Fibroblast of skin of back (primary cell): Measurements from ENCODE around the gene MAGEA11.
"Not testable (repeated sequence)": the region's sequence is repeated elsewhere in the genome, so short reads cannot be mapped to it uniquely, and the experiment has no call there.

Experiments
- DNase-seq: peaks from one replicate; pipeline ENCODE4 v3.0.0-alpha.2; 2013

Gene MAGEA11

DNA sequence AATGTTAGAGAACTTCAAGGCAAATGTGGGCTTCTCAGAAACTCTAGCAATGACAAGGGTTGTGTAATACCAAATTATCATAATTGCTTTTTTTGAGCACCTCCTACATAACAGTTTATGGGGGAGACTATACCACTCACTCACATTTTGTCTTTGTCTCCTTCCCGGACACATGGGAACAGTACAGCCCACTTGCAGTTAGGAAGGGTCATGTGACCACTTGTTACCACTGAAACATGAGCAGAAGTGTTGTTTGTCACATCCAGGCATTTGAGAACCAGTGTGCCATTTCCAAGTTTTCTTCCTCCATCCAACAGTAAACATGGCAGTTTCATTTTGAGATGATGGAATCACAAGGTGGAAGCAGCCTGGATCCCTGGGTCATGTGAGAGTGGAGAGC, 6.9 kb downstream of the MAGEA11 start:
- DNase-seq = no peak

DNA sequence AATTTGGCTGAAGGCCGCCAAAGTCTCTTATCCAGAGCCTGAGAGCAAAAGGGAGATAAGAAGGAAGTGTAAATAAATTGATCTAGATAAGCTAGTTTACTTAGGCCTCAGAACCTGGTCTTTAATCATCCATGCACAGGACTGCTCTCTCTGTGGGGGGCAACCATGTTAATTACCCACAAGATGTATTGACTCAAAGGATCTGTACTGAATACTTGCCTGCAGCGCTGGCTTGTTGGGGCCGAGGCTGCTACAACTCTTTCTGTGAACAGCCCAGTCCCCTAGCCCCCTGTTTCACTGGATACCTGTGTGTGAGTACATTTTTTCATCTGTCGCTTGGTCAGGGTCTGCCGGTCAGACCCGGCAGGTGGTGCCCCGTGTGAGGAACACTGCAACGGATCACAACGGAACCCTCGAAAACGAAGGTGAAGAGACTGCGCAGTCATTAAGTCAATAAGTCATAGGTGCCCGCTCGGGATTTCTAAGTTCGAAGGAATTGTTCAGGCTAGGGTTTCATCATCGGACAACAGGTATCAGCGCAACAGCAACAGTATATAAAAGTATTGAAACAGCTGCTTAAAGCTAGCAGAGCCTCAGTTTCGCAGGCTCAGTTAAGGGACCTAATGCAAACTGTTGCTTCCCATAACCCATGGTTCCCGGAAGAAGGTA, 8.3 kb downstream of the MAGEA11 start:
- no peak for DNase-seq

DNA sequence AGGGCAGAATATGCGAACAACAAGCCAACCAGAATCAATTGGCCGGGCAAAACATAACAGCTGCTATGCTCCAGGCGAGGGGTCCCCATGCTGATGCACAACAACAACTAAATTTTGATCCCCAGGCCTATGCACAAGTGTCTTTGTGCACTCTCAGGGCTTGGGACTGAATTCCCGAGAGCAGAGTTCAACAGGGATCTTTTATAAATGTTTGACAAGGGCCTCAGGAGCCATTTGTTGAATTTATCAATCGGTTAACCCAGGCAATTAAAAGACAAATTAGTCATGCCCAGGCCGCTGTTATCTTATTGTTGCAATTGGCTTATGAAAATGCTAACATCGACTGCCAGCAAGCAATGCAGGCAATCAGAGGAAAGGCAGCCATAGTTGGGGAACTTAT, 9.4 kb downstream of the MAGEA11 start:
- DNase-seq = not testable (repeated sequence)

DNA sequence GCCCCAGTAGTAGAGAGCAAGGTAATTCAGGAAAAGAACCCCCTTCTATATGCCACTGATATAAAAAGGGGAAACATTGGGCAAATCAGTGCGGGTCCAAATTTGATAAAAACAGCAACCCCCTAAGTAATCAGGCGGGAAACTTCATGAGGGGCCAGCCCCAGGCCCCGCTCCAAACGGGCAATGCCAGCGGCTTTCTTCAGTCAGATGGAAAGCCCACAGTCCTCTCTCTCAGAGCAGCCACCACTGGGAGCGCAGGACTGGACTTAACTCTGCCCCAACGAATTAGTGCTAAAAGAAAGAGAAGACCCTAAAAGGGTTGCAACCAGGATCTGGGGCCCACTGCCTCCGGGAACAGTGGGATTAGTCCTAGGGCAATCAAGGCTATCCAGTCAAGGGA, 9.9 kb downstream of the MAGEA11 start:
- DNase-seq = no peak

DNA sequence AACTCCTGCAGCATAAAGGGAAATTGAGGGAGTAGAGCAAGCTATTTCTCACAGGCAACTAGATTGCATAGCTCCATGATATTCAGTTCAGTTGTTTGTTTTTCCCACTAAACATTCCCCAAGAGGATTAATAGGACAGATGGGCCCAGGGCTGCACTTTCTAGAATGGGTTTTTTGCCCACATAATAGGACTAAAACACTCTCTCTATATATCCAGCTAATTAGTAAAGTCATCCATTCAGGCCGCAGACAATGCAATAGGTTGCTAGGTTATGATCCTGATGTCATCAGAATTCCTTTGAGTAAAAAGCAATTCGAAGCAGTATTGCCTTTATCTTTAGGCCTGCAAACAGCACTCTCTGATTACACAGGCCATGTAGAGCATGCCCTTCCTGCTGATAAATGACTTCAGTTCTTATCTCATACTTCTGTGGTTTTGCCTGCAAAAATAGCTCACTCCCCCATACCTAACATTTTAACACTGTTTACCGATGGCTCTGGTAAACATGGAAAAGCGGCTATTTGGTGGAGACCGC, 11.8 kb downstream of the MAGEA11 start:
- not testable (repeated sequence) for DNase-seq

DNA sequence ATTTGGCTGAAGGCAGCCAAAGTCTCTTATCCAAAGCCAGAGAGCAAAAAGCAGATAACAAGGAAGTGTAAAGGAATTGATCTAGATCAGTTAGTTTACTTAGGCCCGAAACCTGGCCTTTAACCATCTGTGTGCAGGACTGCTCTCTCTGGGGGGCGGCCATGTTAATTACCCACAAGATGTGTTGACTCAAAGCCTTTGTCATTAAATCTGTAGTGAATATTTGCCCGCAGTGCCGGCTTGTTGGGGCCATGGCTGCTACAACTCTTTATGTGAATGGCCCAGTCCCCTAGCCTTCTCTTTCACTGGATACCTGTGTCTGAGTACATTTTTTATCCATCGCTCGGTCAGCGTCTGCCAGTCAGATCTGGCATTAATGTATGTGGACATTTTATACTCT, 15.4 kb downstream of the MAGEA11 start:
- not testable (repeated sequence) for DNase-seq

DNA sequence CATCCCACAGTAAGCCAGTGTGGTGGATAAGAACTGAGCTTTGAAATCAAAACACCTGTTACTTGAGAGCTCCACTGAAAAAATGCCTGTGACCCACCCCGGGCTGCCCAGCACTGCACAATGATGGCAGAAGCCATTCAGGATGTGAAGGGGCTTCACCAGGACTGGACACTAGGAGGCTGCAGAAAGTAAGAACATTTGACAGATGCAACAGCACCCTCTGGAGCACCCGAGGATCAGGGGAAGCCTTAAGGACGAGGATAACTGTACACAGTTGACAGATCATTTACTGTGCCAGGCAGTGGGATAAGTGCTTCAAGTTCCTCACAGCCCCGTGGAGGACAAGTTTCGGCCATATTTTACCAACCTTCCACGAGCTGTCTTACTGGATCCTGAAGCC, 30.4 kb downstream of the MAGEA11 start:
- not testable (repeated sequence) for DNase-seq

DNA sequence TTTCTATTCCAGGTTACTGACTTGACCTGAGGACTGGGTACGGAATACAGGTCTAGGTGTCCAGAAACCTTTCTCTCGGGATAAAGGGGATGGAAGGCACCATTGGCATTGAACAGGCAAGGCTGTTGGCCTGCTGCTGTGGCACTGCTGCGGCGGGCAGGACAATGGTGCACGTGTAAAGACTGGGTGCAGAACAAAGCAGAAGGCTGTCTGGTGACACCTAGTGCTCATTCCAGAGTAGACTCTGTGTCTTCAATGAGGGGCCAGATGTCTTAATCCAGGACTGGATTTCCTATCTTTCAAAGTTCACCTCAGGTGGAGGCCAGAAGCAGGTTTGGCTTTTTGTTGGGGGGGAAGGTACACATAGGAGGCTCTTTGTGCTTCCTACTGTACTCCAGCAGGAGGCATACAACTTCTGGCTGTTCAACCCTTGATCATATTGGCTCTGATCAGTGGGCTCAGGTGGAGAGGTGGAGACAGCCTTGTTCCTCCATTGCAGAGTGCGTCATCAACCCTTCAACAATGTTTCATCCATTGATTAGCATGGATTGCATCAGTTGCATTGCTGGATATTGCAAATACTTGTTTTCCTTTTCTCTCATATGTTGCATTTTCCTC, 34.6 kb downstream of the MAGEA11 start:
- DNase-seq = not testable (repeated sequence)

DNA sequence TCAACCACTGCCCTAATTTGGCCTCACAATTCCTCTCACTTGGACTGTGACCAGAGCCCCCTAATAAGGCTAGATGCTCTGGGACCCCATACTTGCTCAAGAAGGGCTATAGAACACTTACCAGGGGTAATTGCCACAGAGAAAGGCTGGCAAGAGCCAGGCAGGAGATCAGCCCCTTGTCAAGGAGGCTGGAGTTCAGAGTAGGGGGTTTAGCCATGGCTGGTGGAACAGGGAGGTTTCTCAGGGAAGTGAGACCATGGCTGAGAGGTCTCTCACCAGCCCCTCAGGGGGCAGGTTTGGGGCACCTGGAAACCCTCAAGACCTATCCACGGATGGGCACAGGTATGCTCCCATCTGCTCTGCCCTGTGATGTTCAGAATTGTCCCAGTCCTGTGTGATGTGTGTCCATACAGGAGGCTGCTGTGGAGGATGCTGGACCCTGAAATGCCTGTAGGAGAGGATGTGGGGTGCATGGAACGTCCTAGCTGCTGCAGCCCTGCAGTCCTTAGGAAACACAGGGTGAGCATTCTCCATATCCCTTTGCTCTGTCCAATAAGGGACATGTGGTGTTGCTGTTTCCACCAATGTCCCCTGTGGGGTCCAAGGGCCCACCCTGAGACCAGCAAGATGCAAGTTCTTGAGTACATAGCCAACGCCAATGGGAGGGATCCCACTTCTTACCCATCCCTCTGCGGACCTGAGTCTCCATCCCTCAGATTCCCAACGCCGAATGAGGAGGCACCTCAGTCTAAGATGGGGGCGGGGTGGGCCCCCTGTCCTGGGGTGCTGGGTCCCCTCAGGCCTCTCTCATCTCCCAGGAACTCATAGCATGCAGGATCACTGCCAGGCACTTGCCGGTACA, 45.6 kb downstream of the MAGEA11 start:
- no peak for DNase-seq

DNA sequence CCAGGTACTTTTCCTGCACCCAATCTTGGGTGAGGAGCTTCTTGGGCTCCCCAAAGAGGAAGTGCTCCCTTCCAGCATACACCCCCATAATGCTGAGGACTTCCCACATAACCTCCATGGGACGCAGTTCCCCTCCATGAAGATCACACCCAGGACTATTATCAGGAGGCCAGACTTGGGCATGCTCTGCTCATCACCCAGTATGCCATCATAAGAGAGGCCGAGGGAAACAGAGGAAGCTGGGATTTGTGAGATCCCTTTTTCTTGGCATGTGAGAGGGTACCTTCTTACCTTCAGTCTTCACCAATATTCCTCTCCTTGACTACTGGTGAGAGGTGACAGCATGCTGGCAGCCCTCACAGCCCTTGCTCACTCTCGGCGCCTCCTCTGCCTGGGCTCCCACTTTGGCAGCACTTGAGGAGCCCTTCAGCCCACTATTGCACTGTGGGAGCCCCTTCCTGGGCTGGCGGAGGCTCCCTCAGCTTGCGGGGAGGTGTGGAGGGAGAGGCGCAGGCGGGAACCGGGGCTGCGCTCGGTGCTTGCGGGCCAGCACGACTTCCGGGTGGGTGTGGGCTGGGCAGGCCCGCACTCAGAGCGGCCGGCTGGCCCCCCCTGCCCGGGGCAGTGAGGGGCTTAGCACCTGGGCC, 46.3 kb downstream of the MAGEA11 start:
- no peak for DNase-seq

DNA sequence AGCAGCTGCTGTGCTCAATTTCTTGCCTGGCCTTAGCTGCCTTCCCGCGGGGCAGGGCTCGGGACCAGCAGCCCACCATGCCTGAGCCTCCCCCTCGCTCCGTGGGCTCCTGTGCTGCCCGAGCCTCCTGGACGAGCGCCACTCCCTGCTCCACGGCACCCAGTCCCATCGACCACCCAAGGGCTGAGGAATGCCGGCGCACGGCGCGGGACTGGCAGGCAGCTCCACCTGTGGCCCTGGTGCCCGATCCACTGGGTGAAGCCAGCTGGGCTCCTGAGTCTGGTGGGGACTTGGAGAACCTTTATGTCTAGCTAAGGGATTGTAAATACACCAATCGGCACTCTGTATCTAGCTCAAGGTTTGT, 46.8 kb downstream of the MAGEA11 start:
- DNase-seq = not testable (repeated sequence)

DNA sequence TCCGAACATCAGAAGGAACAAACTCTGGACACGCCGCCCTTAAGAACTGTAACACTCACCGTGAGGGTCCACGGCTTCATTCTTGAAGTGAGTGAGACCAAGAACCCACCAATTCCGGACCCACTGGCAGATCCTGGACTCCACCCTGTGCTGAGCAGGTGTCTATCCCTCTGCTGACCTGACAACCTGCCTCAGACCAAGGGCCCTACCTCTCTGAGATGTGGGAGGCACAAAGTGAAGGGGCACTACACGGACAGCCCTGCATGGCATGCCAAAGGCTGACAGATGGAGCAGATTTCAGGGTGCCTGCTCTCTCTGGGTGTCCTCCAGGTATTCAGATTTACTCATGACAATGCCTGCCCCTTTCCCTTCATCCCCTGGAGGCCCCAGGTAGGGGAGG, 48.0 kb downstream of the MAGEA11 start:
- DNase-seq = no peak

DNA sequence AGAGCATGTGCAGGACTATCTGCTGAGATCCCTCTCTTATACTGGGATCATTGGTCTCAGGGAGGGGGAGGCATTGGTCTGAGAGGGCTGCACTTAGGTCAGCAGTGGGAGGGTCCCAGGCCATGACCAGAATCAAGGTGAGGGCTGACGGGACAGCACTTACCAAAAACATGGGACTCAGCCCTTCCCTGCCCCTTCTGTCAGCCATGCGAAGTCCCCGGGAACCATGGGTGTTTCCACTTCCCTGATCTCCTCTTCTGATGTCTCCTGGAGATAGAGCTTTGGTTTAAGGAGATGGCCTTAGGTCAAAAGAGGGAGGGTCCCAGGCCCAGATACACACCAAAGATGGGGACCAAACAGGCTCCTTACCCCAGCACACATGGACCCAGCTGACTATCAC, 49.1 kb downstream of the MAGEA11 start:
- DNase-seq = no peak

DNA sequence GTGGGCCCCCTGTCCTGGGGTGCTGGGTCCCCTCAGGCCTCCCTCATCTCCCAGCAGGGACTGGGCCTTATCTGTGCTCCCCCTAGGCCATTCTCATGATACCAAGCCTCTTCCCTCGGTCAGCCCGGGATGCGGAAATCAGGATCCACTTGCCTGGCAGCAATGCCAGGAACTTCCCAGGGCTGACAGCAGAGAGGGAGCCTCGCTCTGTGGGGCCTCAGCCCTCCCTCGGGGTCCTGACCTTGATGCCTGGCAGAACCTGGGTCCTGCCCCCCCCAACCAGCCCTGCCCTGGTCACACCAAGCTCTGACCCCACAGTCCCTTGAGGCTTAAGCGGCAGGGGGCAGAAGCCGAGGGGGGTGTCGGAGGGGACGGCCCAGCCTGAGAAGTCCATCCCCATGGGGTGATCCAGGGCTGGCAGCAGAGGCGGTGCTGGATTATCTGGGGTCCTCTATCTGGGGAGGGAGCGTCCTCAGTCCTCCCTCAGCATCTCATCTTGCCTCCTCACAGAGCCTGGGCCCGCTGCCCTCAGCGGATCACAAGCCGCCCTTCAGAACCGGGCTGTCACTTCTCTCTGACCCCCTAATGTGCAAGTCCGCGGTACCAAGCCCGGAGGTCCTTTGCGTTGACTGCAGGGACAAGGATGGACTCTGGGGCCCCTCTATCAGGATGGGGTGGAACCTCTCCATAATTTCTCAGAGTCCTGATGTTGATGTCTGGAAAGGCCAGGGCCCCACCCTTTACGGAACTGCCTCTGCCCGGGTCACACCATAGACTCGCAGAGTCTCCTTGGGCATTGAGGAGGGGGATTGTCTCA, 50.2 kb downstream of the MAGEA11 start:
- DNase-seq = not testable (repeated sequence)

DNA sequence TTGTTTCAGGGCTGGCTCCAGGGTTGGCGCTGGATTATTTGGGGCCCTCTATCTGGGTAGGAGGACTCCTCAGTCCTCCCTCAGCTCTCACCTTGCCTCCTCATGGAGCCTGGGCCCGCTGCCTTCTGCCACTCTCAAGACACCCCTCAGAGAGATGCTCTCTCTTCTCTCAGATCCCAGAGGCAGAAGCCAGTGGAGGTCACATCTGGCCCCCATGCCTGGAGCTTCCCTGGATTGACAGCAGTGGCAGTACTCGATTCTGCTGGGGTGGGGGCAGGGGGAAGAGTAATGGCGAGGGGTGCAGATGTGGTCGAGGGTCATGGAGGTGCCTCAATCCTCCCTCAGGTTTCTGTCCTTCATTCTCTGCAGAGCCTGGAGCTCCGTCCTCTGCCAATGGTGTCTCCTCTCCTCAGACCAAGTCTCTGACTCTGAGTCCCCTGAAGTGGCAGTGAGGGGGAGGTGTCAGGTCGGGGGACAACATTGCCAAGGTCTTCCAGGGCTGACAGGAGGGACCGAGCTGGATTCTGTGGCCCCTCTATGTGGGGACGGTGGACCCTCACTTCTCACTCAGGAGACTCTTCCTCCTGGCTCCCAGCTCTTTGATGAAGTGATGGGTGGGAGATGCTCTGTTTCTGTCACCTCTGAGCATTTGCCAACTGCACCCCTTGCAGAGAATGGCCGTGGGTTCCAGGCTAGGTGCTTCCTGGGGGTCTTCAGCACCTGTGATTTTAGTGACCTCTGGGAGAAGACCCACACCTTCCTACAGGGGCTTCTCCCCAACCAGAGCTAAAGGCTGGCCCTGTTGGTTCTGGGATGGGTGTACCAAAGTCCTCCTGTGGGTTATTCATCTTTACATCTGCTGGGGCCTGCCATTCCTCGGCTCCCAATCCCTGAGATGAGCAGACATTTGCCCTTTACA, 51.1 kb downstream of the MAGEA11 start:
- DNase-seq = no peak
